K562 (cell line): ENCODE measurements around the gene PAFAH2. TPM values are rescaled to one million over a fixed set of nuclear protein-coding genes. Genes with fewer than 3 reads are reported as not detected.
A peak's percentile ranks its signal among the peaks of the same experiment; 100 is the strongest.

Experiments used
- ATAC-seq: fragments of 200-7000 bp; cut with Tn5 transposase; 3 replicates; pipeline ENCODE4 v1.9.1; 2020; ENCODE audit warnings: moderate library complexity
- BruUV-seq: library from RNA; stranded (reverse); fragments of 400-500 nt; replicated peaks from 2 replicates; lab custom pipeline; 2021; lab: Mats Ljungman, UMichigan
- CTCF ChIA-PET: fragments of 300-600 bp; formaldehyde crosslinking; extraction: SDS; loops from one replicate; lab custom pipeline; 2021; ENCODE audit warnings: low intra/inter-chr PET ratio; lab: Yijun Ruan, JAX
- POLR2A ChIA-PET: fragments of 300-600, 350-650 bp; sonication (Branson Sonifier 250); formaldehyde crosslinking; extraction: SDS; loops from one replicate; lab custom pipeline; 2021; ENCODE audit warnings: antibody characterized with exemption, inconsistent platforms; lab: Yijun Ruan, JAX
- DNase-seq, 4 experiments: peaks; one replicate each; pipeline versions ENCODE4 v3.0.0 to v3.0.0-alpha.2; 2011 to 2018; ENCODE audit warnings: low spot score in 3 of 4, mixed read lengths in 3 of 4; ENCODE audit errors: extremely low read depth in 1 of 4
- FAIRE-seq: peaks from 2 replicates; lab custom pipeline; 2011; peaks lifted over from hg19 to GRCh38; lab: Jason Lieb, UNC
- H2AFZ ChIP-seq: 2 replicates; pipeline ENCODE4 v1.6.0; 2011; ENCODE audit warnings: low read depth, low read length, control low read depth, inconsistent platforms
- H3K27ac ChIP-seq: fragments of 200-600 bp; 3 replicates; pipeline ENCODE4 v1.8.0; 2011; ENCODE audit warnings: low read depth, mild to moderate bottlenecking, control low read depth, inconsistent platforms, low read length, moderate library complexity, mixed read lengths; ENCODE audit errors: extremely low read depth
- H3K27me3 ChIP-seq, 2 experiments: fragments of 300-600 bp in 1 of 2; 2 replicates in 1 of 2; 3 replicates in 1 of 2; pipeline versions ENCODE4 v1.6.0 to v1.8.0; 2011; ENCODE audit warnings: inconsistent platforms in 2 of 2, low read length in 2 of 2, mild to moderate bottlenecking in 1 of 2, mixed read lengths in 1 of 2, moderate library complexity in 1 of 2; ENCODE audit not compliant: control insufficient read depth in 2 of 2, insufficient read depth in 2 of 2
- H3K36me3 ChIP-seq: fragments of 300-600 bp; 3 replicates; pipeline ENCODE4 v1.8.0; 2011; ENCODE audit warnings: mild to moderate bottlenecking, low read length, inconsistent platforms; ENCODE audit not compliant: control insufficient read depth, insufficient read depth
- H3K4me1 ChIP-seq, 2 experiments: fragments of 200-600 bp in 1 of 2; replicated peaks in 1 of 2; 2 replicates in 1 of 2; 3 replicates in 1 of 2; pipeline versions ENCODE4 v1.5.1 to v1.8.0; 2011; ENCODE audit warnings: inconsistent platforms in 2 of 2, low read length in 2 of 2, mild to moderate bottlenecking in 1 of 2, mixed read lengths in 1 of 2, moderate library complexity in 1 of 2; ENCODE audit not compliant: control insufficient read depth in 2 of 2, insufficient read depth in 2 of 2
- H3K4me2 ChIP-seq: 2 replicates; pipeline ENCODE4 v1.6.1; 2011; ENCODE audit warnings: low read length, control low read depth, inconsistent platforms, mixed read lengths; ENCODE audit not compliant: insufficient read depth
- H3K4me3 ChIP-seq: fragments of 200-600 bp; sonication (generic), shearing (Covaris generic); 2 replicates; pipeline ENCODE4 v1.5.1; 2016; ENCODE audit warnings: control low read depth, inconsistent platforms
- H3K79me2 ChIP-seq: fragments of 200-600 bp; 3 replicates; pipeline ENCODE4 v1.8.0; 2011; ENCODE audit warnings: low read length, inconsistent platforms; ENCODE audit not compliant: control insufficient read depth, insufficient read depth
- H3K9ac ChIP-seq, 2 experiments: 2 replicates each; pipeline versions ENCODE4 v1.6.0 to v1.6.1; 2011; ENCODE audit warnings: low read depth in 2 of 2, low read length in 2 of 2, control low read depth in 1 of 2, inconsistent platforms in 1 of 2, mild to moderate bottlenecking in 1 of 2, mixed read lengths in 1 of 2; ENCODE audit not compliant: insufficient read depth in 1 of 2
- H3K9me1 ChIP-seq: one replicate; pipeline ENCODE4 v1.6.0; 2011; ENCODE audit warnings: inconsistent platforms, mild to moderate bottlenecking, low read length, moderate library complexity; ENCODE audit not compliant: control insufficient read depth, insufficient read depth
- H3K9me3 ChIP-seq: replicated peaks from 2 replicates; pipeline ENCODE4 v1.5.1; 2011; ENCODE audit warnings: low read depth, low read length, inconsistent platforms; ENCODE audit not compliant: control insufficient read depth, insufficient read depth
- H4K20me1 ChIP-seq: replicated peaks from 2 replicates; pipeline ENCODE4 v1.6.1; 2011; ENCODE audit warnings: low read length, inconsistent platforms, mixed read lengths; ENCODE audit not compliant: control insufficient read depth, insufficient read depth
- CEBPG ChIP-seq, 3 experiments: fragments of 200-800 bp in 1 of 3; sonication (Bioruptor generic) in 1 of 3; sonication (generic) in 1 of 3; formaldehyde crosslinking in 1 of 3; IDR thresholded peaks in 2 of 3; conservative IDR thresholded peaks in 1 of 3; 2 replicates each; pipeline versions ENCODE4 v1.6.1 to v1.8.0; 2016 to 2022; ENCODE audit warnings: missing compliant biosample characterization in 2 of 3, missing genetic modification characterization in 2 of 3, mild to moderate bottlenecking in 1 of 3, missing genetic modification reagents in 1 of 3
- CREM ChIP-seq: IDR thresholded peaks from 2 replicates; pipeline ENCODE4 v1.6.1; 2014; ENCODE audit warnings: antibody characterized with exemption, low read depth
- E2F6 ChIP-seq, 2 experiments: IDR thresholded peaks; 2 replicates each; pipeline ENCODE4 v1.6.1; 2011; ENCODE audit warnings: borderline replicate concordance in 1 of 2, control low read depth in 1 of 2, low read depth in 1 of 2, low read length in 1 of 2, mild to moderate bottlenecking in 1 of 2, mixed read lengths in 1 of 2, moderate library complexity in 1 of 2; ENCODE audit not compliant: insufficient read depth in 1 of 2, insufficient read length in 1 of 2, poor library complexity in 1 of 2, severe bottlenecking in 1 of 2; ENCODE audit errors: extremely low read depth in 1 of 2
- EHMT2 ChIP-seq: fragments of 450-650 bp; IDR thresholded peaks from 2 replicates; pipeline ENCODE4 v1.6.1; 2018; ENCODE audit warnings: antibody characterized with exemption
- ETV1 ChIP-seq: fragments of 450-650 bp; conservative IDR thresholded peaks from 2 replicates; pipeline ENCODE4 v1.6.1; 2016; ENCODE audit warnings: missing genetic modification characterization, control low read depth, low read depth, missing compliant biosample characterization
- GTF2B ChIP-seq: IDR thresholded peaks from 2 replicates; pipeline ENCODE4 v1.6.1; 2011; ENCODE audit not compliant: insufficient read length; ENCODE audit errors: extremely low read depth
- HBP1 ChIP-seq: fragments of 450-650 bp; formaldehyde crosslinking; IDR thresholded peaks from 2 replicates; pipeline ENCODE4 v1.4.0; 2022; ENCODE audit warnings: missing genetic modification characterization
- IRF2 ChIP-seq: sonication (generic); formaldehyde crosslinking; IDR thresholded peaks from 2 replicates; pipeline ENCODE4 v1.8.1; 2022; ENCODE audit warnings: mild to moderate bottlenecking, missing genetic modification reagents
- L3MBTL2 ChIP-seq: fragments of 450-650 bp; IDR thresholded peaks from 2 replicates; pipeline ENCODE4 v1.6.1; 2016; ENCODE audit warnings: mild to moderate bottlenecking, moderate library complexity
- MAZ ChIP-seq, 2 experiments: fragments of 450-650 bp in 1 of 2; sonication (generic) in 1 of 2; formaldehyde crosslinking; IDR thresholded peaks in 1 of 2; conservative IDR thresholded peaks in 1 of 2; 2 replicates each; pipeline versions ENCODE4 v1.4.0 to v1.5.0; 2020; ENCODE audit warnings: mild to moderate bottlenecking in 1 of 2, missing genetic modification reagents in 1 of 2
- TFAP4 ChIP-seq: sonication (generic); formaldehyde crosslinking; IDR thresholded peaks from 2 replicates; pipeline ENCODE4 v1.8.0; 2022; ENCODE audit warnings: missing genetic modification reagents, mild to moderate bottlenecking, moderate library complexity, borderline replicate concordance
- TGIF2 ChIP-seq: sonication (generic); formaldehyde crosslinking; IDR thresholded peaks from 2 replicates; pipeline ENCODE4 v1.8.1; 2022; ENCODE audit warnings: mild to moderate bottlenecking, missing genetic modification reagents, moderate library complexity
- THAP7 ChIP-seq: fragments of 250-450 bp; sonication (Bioruptor Pico); IDR thresholded peaks from 2 replicates; pipeline ENCODE4 v1.5.0; 2021
- WHSC1 ChIP-seq: IDR thresholded peaks from one replicate; pipeline ENCODE4 v1.6.1; 2012; ENCODE audit warnings: low read length, control low read depth, inconsistent platforms
- WGBS: fragments of 100-300 bp; shearing (Covaris generic); methylation state at CpG from one replicate; pipeline ENCODE4 v1.1.6; 2016; ENCODE audit warnings: low coverage, mixed read lengths; ENCODE audit not compliant: insufficient coverage; ENCODE audit errors: missing lambda C conversion rate; 5-methylcytosine and 5-hydroxymethylcytosine counted together
- in situ Hi-C: fragments of 300-500 bp; cut with MboI; formaldehyde crosslinking; loops from 4 replicates; pipeline ENCODE4 v1.15.0; 2018; ENCODE audit warnings: inconsistent platforms, mixed read lengths
- intact Hi-C: fragments of 100-400 bp; cut with micrococcal nuclease; formaldehyde crosslinking; loops from 2 replicates; pipeline ENCODE4 v1.14.2; 2022
- polyA plus RNA-seq, 8 experiments: library from polyadenylated mRNA; depleted of rRNA in 4 of 8; stranded (reverse) in 5 of 8; unstranded in 3 of 8; fragments of >200 nt; fragmentation: Nextera tagmentation in 2 of 8; fragmentation: Illumina TruSeq in 1 of 8; extraction: Ambion mirVana in 2 of 8; extraction: Trizol in 1 of 8; gene quantifications; 2 replicates each; pipeline versions ENCODE4 v1.2.1 to v1.2.3, GENCODE V29; 2011 to 2014; ENCODE audit warnings: inconsistent platforms in 1 of 8, missing spikeins in 1 of 8
- total RNA-seq, 7 experiments: library from RNA; depleted of rRNA in 6 of 7; stranded (reverse); fragments of >200 nt in 6 of 7; fragmentation: Illumina TruSeq in 2 of 7; extraction: Trizol in 2 of 7; gene quantifications; 2 replicates each; pipeline versions ENCODE4 v1.2.1 to v1.2.3, GENCODE V29; 2011 to 2021; ENCODE audit warnings: low replicate concordance in 1 of 7

The PAFAH2 gene
- total and polyA plus RNA-seq, 9 of the 15 experiments (the other 6 are each of a cell fraction or from before 2014, with no cell fraction given), result 4.2 to 10.9 (median 6.8) TPM

GRCh38 chr1:26009796-26010447 lies 12.1 kb upstream of the PAFAH2 start (continued):
- TF ChIP-seq GTF2B (no peak), EHMT2 (peak; percentile 46; the same call in 1 of the 2 replicates), ETV1 (peak; percentile 84)

GRCh38 chr1:26006710-26007109 lies 8.8 kb upstream of the PAFAH2 start:
- H3K27ac ChIP-seq, result no peak overlapping the region
- in situ Hi-C loops (loop anchor here (10.0 kb wide), 1 partner anchor 392 kb away; the partner anchor contains the start of gene MAN1C1), intact Hi-C loops (no loop called here)
- 84% methylated on average over 16 of the region's 16 CpGs for WGBS
- no peaks in the 10 kb centered on the region for H3K36me3 ChIP-seq
- no peaks in the 10 kb centered on the region for H3K9me1 ChIP-seq
- peak overlapping the region; percentile 71 for H2AFZ ChIP-seq
- no peak overlapping the region for H3K4me2 ChIP-seq
- CTCF ChIA-PET, result no interaction called here
- H3K27me3 ChIP-seq, result no peaks in the 10 kb centered on the region
- FAIRE-seq, result peak; percentile 35
- no peak for DNase-seq
- no peaks in the 10 kb centered on the region for H3K79me2 ChIP-seq
- no TSS peak for BruUV-seq
- POLR2A ChIA-PET, result no interaction called here
- no peak overlapping the region for H3K4me3 ChIP-seq
- H3K4me1 ChIP-seq, result peaks cover 22 to 26% of the 10 kb centered on the region in 2 experiments
- no peaks in the 10 kb centered on the region for H4K20me1 ChIP-seq
- ATAC-seq, result no peak
- H3K9me3 ChIP-seq, result no peaks in the 10 kb centered on the region
- H3K9ac ChIP-seq, result peak overlapping the region in 1 of 2 experiments; percentile 77; a peak in 2 of 4 replicates
- TF ChIP-seq TGIF2 (no peak), L3MBTL2 (peak; percentile 59), CEBPG (CRISPR knock-in tag; IDR thresholded peaks at IDR 0.05) (0 out of 2 replicates have a peak, but pooled peaks have one; percentile 2), CEBPG (tag; conservative IDR thresholded peaks at IDR 0.05 in 1 of 2, IDR thresholded peaks at IDR 0.05 in 1 of 2) (no peak), HBP1 (CRISPR knock-in tag) (no peak), E2F6 (IDR thresholded peaks at IDR 0.05; ENCODE audit: borderline replicate concordance in 1 of 2, extremely low read depth in 1 of 2, insufficient read depth in 1 of 2, insufficient read length in 1 of 2, low read depth in 1 of 2, low read length in 1 of 2, poor library complexity in 1 of 2, severe bottlenecking in 1 of 2) (peak; percentile 57 to 60), MAZ (CRISPR knock-in tag; conservative IDR thresholded peaks at IDR 0.05 in 1 of 2, IDR thresholded peaks at IDR 0.05 in 1 of 2) (no peak), TFAP4 (CRISPR knock-in tag) (0 out of 2 replicates have a peak, but pooled peaks have one; percentile 2), THAP7 (CRISPR knock-in tag) (no peak), WHSC1 (peak; percentile 91), IRF2 (CRISPR knock-in tag) (0 out of 2 replicates have a peak, but pooled peaks have one; percentile 63), CREM (no peak)
